HG03280 (cell line): Measurements from ENCODE around the gene XYLB.

Experiments used
- ATAC-seq: cut with Tn5 transposase; IDR thresholded peaks from one replicate; pipeline ENCODE4 v1.9.1; 2021; ENCODE audit warnings: mild to moderate bottlenecking, moderate library complexity; ENCODE audit not compliant: unreplicated experiment

Gene XYLB

GRCh38 chr3:38453075-38453912 is 106.7 kb downstream of the XYLB start, which contains the start of gene ACVR2B:
Gene ACVR2B, plus strand, starts transcription at chr3:38453890. Its CDS starts 433 bp downstream, at chr3:38454323.
- peak; percentile 47 for ATAC-seq

GRCh38 chr3:38453913-38454177 is 107.3 kb downstream of the XYLB start:
- ATAC-seq = peak; percentile 26

GRCh38 chr3:38454178-38454883 is 107.7 kb downstream of the XYLB start:
- ATAC-seq = peak; percentile 43

GRCh38 chr3:38454884-38455638 is 108.5 kb downstream of the XYLB start:
- ATAC-seq = peak; percentile 21

GRCh38 chr3:38455639-38456430 is 109.2 kb downstream of the XYLB start:
- peak; percentile 42 for ATAC-seq

- no peak for ATAC-seq
These were observed 110.8 kb downstream of the XYLB start for GRCh38 chr3:38457111-38458003.

GRCh38 chr3:38458796-38459498 is 112.4 kb downstream of the XYLB start:
- no peak for ATAC-seq

GRCh38 chr3:38459499-38460048 is 113.0 kb downstream of the XYLB start:
- no peak for ATAC-seq

- no peak for ATAC-seq
These were observed 114.0 kb downstream of the XYLB start for GRCh38 chr3:38460377-38461270.
